Body of pancreas (tissue), 4 donors: ENCODE results near the gene FOXO6. TPM values are rescaled to one million over a fixed set of nuclear protein-coding genes. Genes with fewer than 3 reads are reported as not detected.

Experiments
- ATAC-seq: fragments of 150-250 bp; one replicate; pipeline ENCODE4 v1.9.1; 2016
- DNase-seq, 4 donors: peaks; one replicate each; pipeline ENCODE4 v3.0.0-alpha.2; 2019
- H3K27ac ChIP-seq, 4 donors: fragments of 200-600 bp; sonication (generic); 1 replicate in 3 of 4; 2 replicates in 1 of 4; pipeline versions ENCODE4 v1.5.1 to v1.6.1; 2016 to 2019; ENCODE audit warnings: mild to moderate bottlenecking in 1 of 4, mixed read lengths in 1 of 4, moderate library complexity in 1 of 4
- H3K27me3 ChIP-seq, 2 donors: fragments of 200-600 bp; sonication (generic); one replicate each; pipeline ENCODE4 v1.6.0; 2016; ENCODE audit warnings: mild to moderate bottlenecking in 1 of 2
- H3K36me3 ChIP-seq, 2 donors: fragments of 200-600 bp; sonication (generic); replicated peaks in 1 of 2; 2 replicates each; pipeline ENCODE4 v1.5.1; 2016; ENCODE audit warnings: low read depth in 2 of 2; ENCODE audit not compliant: insufficient read depth in 1 of 2
- H3K4me1 ChIP-seq: fragments of 200-600 bp; sonication (generic); one replicate; pipeline ENCODE4 v1.6.0; 2016
- H3K4me3 ChIP-seq, 2 donors: fragments of 200-600 bp; sonication (generic); 1 replicate in 1 of 2; 2 replicates in 1 of 2; pipeline ENCODE4 v1.5.1; 2016 to 2019
- H3K9me3 ChIP-seq, 3 donors: fragments of 200-600 bp; sonication (generic); 1 replicate in 2 of 3; 2 replicates in 1 of 3; pipeline ENCODE4 v1.5.1; 2016
- POLR2A ChIP-seq, 3 donors: fragments of 450-650 bp; IDR thresholded peaks; one replicate each; pipeline ENCODE4 v1.6.1; 2016; ENCODE audit warnings: antibody characterized with exemption in 3 of 3, mild to moderate bottlenecking in 2 of 3
- WGBS, 2 donors: methylation state at CpG; one replicate each; pipeline ENCODE4 v1.1.5; 2017; 5-methylcytosine and 5-hydroxymethylcytosine counted together
- intact Hi-C: fragments of 100-400 bp; cut with DNase I; formaldehyde crosslinking; loops from one replicate; pipeline ENCODE4 v1.15.1; 2023
- total RNA-seq, 2 donors: library from RNA; depleted of rRNA; stranded (reverse); fragments of >200 nt; gene quantifications; one replicate each; pipeline ENCODE4 v1.1.0, GENCODE V29; 2016
- TF ChIP-seq, protein P1 (sequence below), 7 experiments: fragments of 450-650 bp in 4 of 7; fragments of 200-600 bp in 3 of 7; sonication (generic) in 3 of 7; IDR thresholded peaks; one replicate each; pipeline ENCODE4 v1.5.1; 2016 to 2019; ENCODE audit warnings: antibody characterized with exemption in 7 of 7

Gene FOXO6
- total RNA-seq, 2 donors from 2014 or later = 1.0 to 2.3 TPM

- no peak overlapping the region for H3K27ac ChIP-seq
- H3K27me3 ChIP-seq = no peaks in the 10 kb centered on the region
- H3K4me3 ChIP-seq = no peak overlapping the region
- H3K36me3 ChIP-seq = no peaks in the 10 kb centered on the region
- no peaks in the 10 kb centered on the region for H3K9me3 ChIP-seq
- 80 to 97% methylated on average over 4 of the region's 4 CpGs for WGBS, 2 donors
- peaks cover 46% of the 10 kb centered on the region for H3K4me1 ChIP-seq
- no peak for DNase-seq
- ATAC-seq = no peak
- intact Hi-C loops = no loop called here
- TF ChIP-seq, protein P1, sequence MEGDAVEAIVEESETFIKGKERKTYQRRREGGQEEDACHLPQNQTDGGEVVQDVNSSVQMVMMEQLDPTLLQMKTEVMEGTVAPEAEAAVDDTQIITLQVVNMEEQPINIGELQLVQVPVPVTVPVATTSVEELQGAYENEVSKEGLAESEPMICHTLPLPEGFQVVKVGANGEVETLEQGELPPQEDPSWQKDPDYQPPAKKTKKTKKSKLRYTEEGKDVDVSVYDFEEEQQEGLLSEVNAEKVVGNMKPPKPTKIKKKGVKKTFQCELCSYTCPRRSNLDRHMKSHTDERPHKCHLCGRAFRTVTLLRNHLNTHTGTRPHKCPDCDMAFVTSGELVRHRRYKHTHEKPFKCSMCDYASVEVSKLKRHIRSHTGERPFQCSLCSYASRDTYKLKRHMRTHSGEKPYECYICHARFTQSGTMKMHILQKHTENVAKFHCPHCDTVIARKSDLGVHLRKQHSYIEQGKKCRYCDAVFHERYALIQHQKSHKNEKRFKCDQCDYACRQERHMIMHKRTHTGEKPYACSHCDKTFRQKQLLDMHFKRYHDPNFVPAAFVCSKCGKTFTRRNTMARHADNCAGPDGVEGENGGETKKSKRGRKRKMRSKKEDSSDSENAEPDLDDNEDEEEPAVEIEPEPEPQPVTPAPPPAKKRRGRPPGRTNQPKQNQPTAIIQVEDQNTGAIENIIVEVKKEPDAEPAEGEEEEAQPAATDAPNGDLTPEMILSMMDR (IDR thresholded peaks at IDR 0.05) = no peak
- TF ChIP-seq POLR2A (IDR thresholded peaks at IDR 0.05) = no peak
Observed at GRCh38 chr1:41370225-41370624, 9.0 kb downstream of the FOXO6 start.

- intact Hi-C loops = no loop called here
- Histone ChIP-seq H3K27ac (no peak overlapping the region), H3K27me3 (no peaks in the 10 kb centered on the region), H3K36me3 (no peaks in the 10 kb centered on the region), H3K9me3 (no peaks in the 10 kb centered on the region), H3K4me3 (no peak overlapping the region), H3K4me1 (peaks cover 39% of the 10 kb centered on the region)
- no peak for ATAC-seq
- TF ChIP-seq POLR2A (IDR thresholded peaks at IDR 0.05) = no peak
- TF ChIP-seq, protein P1 (IDR thresholded peaks at IDR 0.05) = no peak
- 80 to 91% methylated on average over 4 to 5 of the region's 5 CpGs for WGBS, 2 donors
- no peak for DNase-seq
Observed at GRCh38 chr1:41370756-41371420, 9.7 kb downstream of the FOXO6 start.

GRCh38 chr1:41371630-41372599 lies 10.7 kb downstream of the FOXO6 start:
- H3K36me3 ChIP-seq = no peaks in the 10 kb centered on the region
- H3K4me3 ChIP-seq = no peak overlapping the region
- H3K27ac ChIP-seq = peak overlapping the region in 1 of 4 donors; percentile 2
- no peaks in the 10 kb centered on the region for H3K9me3 ChIP-seq
- H3K4me1 ChIP-seq = peaks cover 29% of the 10 kb centered on the region
- no peak for TF ChIP-seq POLR2A (IDR thresholded peaks at IDR 0.05)
- TF ChIP-seq, protein P1 (IDR thresholded peaks at IDR 0.05) = no peak
- intact Hi-C loops = no loop called here
- WGBS, 2 donors = 16 to 35% methylated on average over 4 to 6 of the region's 7 CpGs
- DNase-seq (peak in 3 of 4 donors; percentile 42 to 57 (median 45)), ATAC-seq (peak; percentile 27)
- H3K27me3 ChIP-seq = no peaks in the 10 kb centered on the region

DNA sequence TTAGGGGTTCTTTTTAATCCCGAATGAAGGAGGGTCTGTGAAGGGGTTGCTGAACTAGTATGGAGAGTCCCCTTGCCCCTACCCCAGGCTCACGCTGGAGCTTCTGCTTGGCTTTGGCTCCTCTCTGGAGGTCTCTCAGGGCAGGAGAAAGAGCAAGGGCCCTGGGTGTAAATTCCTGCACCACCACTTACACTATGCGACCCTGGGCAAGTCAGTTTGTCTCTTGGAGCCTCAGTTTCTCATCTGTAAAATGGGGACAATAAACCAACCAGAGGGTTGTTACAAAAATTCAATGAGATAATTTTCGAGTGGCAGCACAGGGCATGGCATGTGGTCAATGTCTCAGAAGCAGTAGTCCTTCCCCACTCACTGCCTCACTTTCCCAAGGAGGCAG lies 11.4 kb downstream of the FOXO6 start:
- DNase-seq (no peak), ATAC-seq (no peak)
- 54% methylated on average over 4 of the region's 4 CpGs for WGBS, 2 donors
- Histone ChIP-seq H3K9me3 (no peaks in the 10 kb centered on the region), H3K4me3 (no peak overlapping the region), H3K27me3 (no peaks in the 10 kb centered on the region), H3K36me3 (no peaks in the 10 kb centered on the region), H3K27ac (no peak overlapping the region), H3K4me1 (peaks cover 25% of the 10 kb centered on the region)
- TF ChIP-seq, protein P1 (IDR thresholded peaks at IDR 0.05) = no peak
- no peak for TF ChIP-seq POLR2A (IDR thresholded peaks at IDR 0.05)
- intact Hi-C loops = no loop called here
